GM23248 (cell line): ENCODE measurements around the gene NRSN2. TPM values are rescaled to one million over a fixed set of nuclear protein-coding genes. Genes with fewer than 3 reads are reported as not detected.

ENCODE experiments used
- DNase-seq: peaks from one replicate; pipeline ENCODE4 v3.0.0-alpha.2; 2015
- H2AFZ ChIP-seq: fragments of 200-600 bp; sonication (generic); 2 replicates; pipeline ENCODE4 v1.6.1; 2016; ENCODE audit warnings: antibody characterized with exemption
- H3F3A ChIP-seq: fragments of 200-600 bp; sonication (generic); 2 replicates; pipeline ENCODE4 v1.6.1; 2016; ENCODE audit warnings: mild to moderate bottlenecking, antibody characterized with exemption, mixed run types; ENCODE audit not compliant: insufficient read depth
- H3K27ac ChIP-seq: fragments of 200-600 bp; sonication (generic); 2 replicates; pipeline ENCODE4 v1.5.1; 2016; ENCODE audit warnings: mild to moderate bottlenecking
- H3K27me3 ChIP-seq: fragments of 200-600 bp; sonication (generic); replicated peaks from 2 replicates; pipeline ENCODE4 v1.6.1; 2016; ENCODE audit warnings: mild to moderate bottlenecking; ENCODE audit not compliant: insufficient read depth
- H3K36me3 ChIP-seq: fragments of 200-600 bp; sonication (generic); 2 replicates; pipeline ENCODE4 v1.6.1; 2016; ENCODE audit warnings: low read depth, mild to moderate bottlenecking
- H3K4me1 ChIP-seq: fragments of 200-600 bp; sonication (generic); 2 replicates; pipeline ENCODE4 v1.6.1; 2016; ENCODE audit warnings: mild to moderate bottlenecking; ENCODE audit not compliant: insufficient read depth
- H3K4me2 ChIP-seq: fragments of 200-600 bp; sonication (generic); one replicate; pipeline ENCODE4 v1.6.1; 2016; ENCODE audit warnings: mild to moderate bottlenecking; ENCODE audit not compliant: unreplicated experiment
- H3K4me3 ChIP-seq: fragments of 200-600 bp; sonication (generic); 2 replicates; pipeline ENCODE4 v1.5.1; 2016; ENCODE audit warnings: mild to moderate bottlenecking
- H3K79me2 ChIP-seq: fragments of 200-600 bp; sonication (generic); 2 replicates; pipeline ENCODE4 v1.6.1; 2016; ENCODE audit warnings: mild to moderate bottlenecking; ENCODE audit not compliant: insufficient read depth
- H3K9ac ChIP-seq: fragments of 200-600 bp; sonication (generic); 2 replicates; pipeline ENCODE4 v1.6.1; 2016; ENCODE audit warnings: mild to moderate bottlenecking
- H3K9me2 ChIP-seq: fragments of 200-600 bp; sonication (generic); 2 replicates; pipeline ENCODE4 v1.6.1; 2016; ENCODE audit warnings: mixed run types, mild to moderate bottlenecking, moderate library complexity; ENCODE audit not compliant: insufficient read depth
- H3K9me3 ChIP-seq: fragments of 200-600 bp; sonication (generic); one replicate; pipeline ENCODE4 v1.6.1; 2017; ENCODE audit warnings: low read depth
- H4K20me1 ChIP-seq: fragments of 200-600 bp; sonication (generic); 2 replicates; pipeline ENCODE4 v1.6.0; 2016; ENCODE audit not compliant: insufficient read depth
- EZH2 ChIP-seq: fragments of 200-600 bp; sonication (generic); IDR thresholded peaks from 2 replicates; pipeline ENCODE4 v1.6.1; 2018; ENCODE audit warnings: antibody characterized with exemption, mild to moderate bottlenecking; ENCODE audit not compliant: insufficient read depth, poor library complexity, severe bottlenecking
- EZH2phosphoT487 ChIP-seq: fragments of 200-600 bp; sonication (generic); IDR thresholded peaks from 2 replicates; pipeline ENCODE4 v1.6.1; 2018; ENCODE audit warnings: antibody characterized with exemption, moderate library complexity, mild to moderate bottlenecking, low read depth; ENCODE audit not compliant: insufficient read depth
- WGBS, 2 experiments: methylation state at CpG; one replicate each; pipeline ENCODE4 v1.1.6; 2015 to 2017; ENCODE audit warnings: low lambda C conversion rate in 2 of 2, low coverage in 1 of 2; ENCODE audit errors: missing lambda C conversion rate in 2 of 2; 5-methylcytosine and 5-hydroxymethylcytosine counted together
- in situ Hi-C: fragments of 300-500 bp; cut with MboI; formaldehyde crosslinking; loops from 2 replicates; pipeline ENCODE4 v1.15.0; 2020
- polyA plus RNA-seq: library from polyadenylated mRNA; unstranded; fragments of >200 nt; fragmentation: Nextera tagmentation; extraction: Ambion mirVana; gene quantifications from 2 replicates; pipeline ENCODE4 v1.2.1, GENCODE V29; 2016
- total RNA-seq: library from RNA; depleted of rRNA; stranded (reverse); fragments of >200 nt; shearing (Covaris generic); gene quantifications from 2 replicates; pipeline ENCODE4 v1.2.3, GENCODE V29; 2014

The NRSN2 gene
- total and polyA plus RNA-seq, 2 experiments from 2014 or later: 76.7 to 76.8 TPM

DNA sequence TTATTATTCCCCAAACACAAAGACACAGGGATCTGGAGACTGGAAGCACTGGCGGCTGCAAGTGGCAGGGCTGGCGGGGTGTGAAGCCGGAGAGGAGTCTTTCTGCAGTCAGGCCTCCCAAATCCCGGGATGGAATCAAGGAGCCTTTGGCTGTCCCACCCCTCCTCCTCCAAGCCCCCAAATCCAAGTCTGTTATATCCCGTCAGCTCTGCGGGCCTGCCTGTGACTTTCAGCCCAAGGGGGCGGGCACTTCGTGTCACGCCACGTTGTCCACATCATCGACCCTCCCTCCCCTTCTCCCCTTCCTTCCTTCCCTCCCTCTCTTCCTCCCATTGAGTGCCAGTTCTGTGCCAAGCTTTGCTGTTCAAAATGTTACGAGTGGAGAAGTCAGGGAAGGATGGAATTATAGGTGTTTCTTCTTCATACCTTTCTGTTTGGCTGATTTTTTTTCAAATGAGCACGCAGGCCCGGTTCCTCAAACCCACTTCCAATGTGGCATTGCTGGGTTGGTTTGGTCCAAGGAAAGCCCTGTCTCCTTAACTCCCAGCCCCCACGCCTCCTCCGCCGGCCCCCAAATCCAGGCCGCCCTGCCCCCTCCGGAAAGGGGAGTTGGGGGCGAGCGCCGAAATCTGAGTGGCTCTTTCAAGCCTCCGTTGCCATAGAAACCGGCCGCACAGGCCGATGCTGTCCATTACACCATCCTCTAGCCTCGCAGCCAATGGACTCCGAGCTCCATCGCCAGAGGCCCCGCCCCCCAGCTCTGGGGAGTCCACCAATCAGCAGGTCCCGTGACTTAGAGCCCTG, 36.9 kb upstream of the NRSN2 start:
- TF ChIP-seq EZH2 (no peak), EZH2phosphoT487 (no peak)
- in situ Hi-C loops: no loop called here
- Histone ChIP-seq H3K4me3 (peak overlapping the region; percentile 72), H3K27ac (peak overlapping the region; percentile 96), H3K9me2 (no peaks in the 10 kb centered on the region), H4K20me1 (no peaks in the 10 kb centered on the region), H3K79me2 (no peaks in the 10 kb centered on the region), H3K4me2 (peak overlapping the region; percentile 87), H3K36me3 (no peaks in the 10 kb centered on the region), H3K27me3 (no peaks in the 10 kb centered on the region), H3K9me3 (no peaks in the 10 kb centered on the region), H3F3A (peaks cover 17% of the 10 kb centered on the region; the same call in 1 of the 2 replicates), H2AFZ (peak overlapping the region; percentile 89), H3K9ac (peak overlapping the region; percentile 89), H3K4me1 (peaks cover 23% of the 10 kb centered on the region)
- 2% methylated on average over 20 to 30 of the region's 31 CpGs for WGBS, 2 experiments
- DNase-seq: peak; percentile 100

DNA sequence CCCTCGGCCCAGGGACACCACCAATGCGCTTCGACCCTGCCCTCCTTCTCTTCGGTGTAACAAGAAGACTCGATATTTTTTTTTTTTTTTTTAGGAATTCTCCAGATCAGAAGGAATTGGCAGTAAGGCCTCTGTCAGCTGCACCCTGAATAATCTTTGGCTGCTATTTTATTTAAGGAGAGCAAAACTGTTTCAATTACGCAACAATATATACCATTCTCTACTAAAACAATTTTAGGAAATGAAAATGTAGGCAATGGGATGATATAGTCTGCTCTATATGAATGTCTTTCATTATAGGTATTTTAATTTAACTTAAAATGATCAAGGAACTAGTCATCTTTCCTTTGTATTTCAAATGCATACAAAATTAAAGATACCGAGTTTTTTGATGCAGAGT, 36.3 kb upstream of the NRSN2 start:
- in situ Hi-C loops: no loop called here
- H4K20me1 ChIP-seq: no peaks in the 10 kb centered on the region
- no peaks in the 10 kb centered on the region for H3K9me2 ChIP-seq
- H3K9me3 ChIP-seq: no peaks in the 10 kb centered on the region
- no peak for TF ChIP-seq EZH2phosphoT487
- TF ChIP-seq EZH2: no peak
- H3K4me1 ChIP-seq: peaks cover 23% of the 10 kb centered on the region
- H2AFZ ChIP-seq: peak overlapping the region; percentile 49
- peaks cover 17% of the 10 kb centered on the region; the same call in 1 of the 2 replicates for H3F3A ChIP-seq
- peak overlapping the region; percentile 96 for H3K27ac ChIP-seq
- peak overlapping the region; percentile 39 for H3K9ac ChIP-seq
- peak overlapping the region; percentile 41; the same call in 1 of the 2 replicates for H3K4me3 ChIP-seq
- WGBS, 2 experiments: 4% methylated on average over 7 of the region's 7 CpGs
- peak overlapping the region; percentile 87 for H3K4me2 ChIP-seq
- no peaks in the 10 kb centered on the region for H3K36me3 ChIP-seq
- H3K79me2 ChIP-seq: no peaks in the 10 kb centered on the region
- DNase-seq: no peak
- H3K27me3 ChIP-seq: no peaks in the 10 kb centered on the region

DNA sequence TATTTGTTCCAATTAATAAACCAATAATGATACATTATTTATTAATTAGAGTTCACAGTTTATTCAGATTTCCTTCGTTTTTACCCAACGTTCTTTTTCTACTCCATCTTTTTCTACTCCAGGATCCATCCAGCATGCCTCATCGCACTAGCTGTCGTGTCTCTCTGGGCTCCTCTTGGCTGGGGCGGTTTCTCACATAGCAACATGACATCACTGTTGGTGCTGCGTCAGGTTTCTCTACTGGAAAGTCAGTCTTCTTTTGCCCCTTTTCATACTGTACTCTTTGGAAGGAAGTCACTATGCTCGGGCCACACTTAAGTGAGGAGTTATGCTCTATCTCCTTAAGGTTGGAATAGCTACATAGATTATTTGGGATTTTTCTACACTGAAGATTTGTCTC, 35.3 kb upstream of the NRSN2 start:
- no peak for DNase-seq
- Histone ChIP-seq H3K4me1 (peaks cover 31% of the 10 kb centered on the region), H3K36me3 (no peaks in the 10 kb centered on the region), H4K20me1 (no peaks in the 10 kb centered on the region), H3K9me3 (no peaks in the 10 kb centered on the region), H3K4me3 (no peak overlapping the region), H3K9ac (no peak overlapping the region), H3F3A (peaks cover 21% of the 10 kb centered on the region; the same call in 1 of the 2 replicates), H3K79me2 (no peaks in the 10 kb centered on the region), H3K4me2 (no peak overlapping the region), H2AFZ (no peak overlapping the region), H3K9me2 (no peaks in the 10 kb centered on the region), H3K27ac (no peak overlapping the region), H3K27me3 (no peaks in the 10 kb centered on the region)
- in situ Hi-C loops: no loop called here
- no peak for TF ChIP-seq EZH2phosphoT487
- no peak for TF ChIP-seq EZH2
- 70 to 76% methylated on average over 7 of the region's 7 CpGs for WGBS, 2 experiments

DNA sequence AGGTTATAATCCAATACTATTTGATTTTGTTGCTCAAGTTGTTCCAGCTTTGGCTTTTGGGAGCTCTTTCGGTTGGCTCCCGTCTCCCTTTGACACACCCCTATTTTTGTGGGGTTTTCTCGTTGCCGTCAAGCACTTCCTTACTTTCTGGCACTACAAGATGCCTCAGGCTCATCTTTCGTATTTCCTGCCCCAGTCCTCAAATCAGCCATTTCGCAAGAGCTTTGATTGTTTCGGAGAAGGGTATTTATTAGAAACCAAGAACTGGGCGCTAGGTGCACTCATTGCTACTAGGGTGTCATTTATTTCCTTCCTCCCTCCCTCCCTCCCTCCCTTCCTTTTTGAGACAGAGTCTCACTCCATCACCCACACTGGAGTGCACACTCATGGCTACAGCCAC, 34.8 kb upstream of the NRSN2 start:
- H3K4me2 ChIP-seq: no peak overlapping the region
- peaks cover 21% of the 10 kb centered on the region; the same call in 1 of the 2 replicates for H3F3A ChIP-seq
- no peaks in the 10 kb centered on the region for H3K79me2 ChIP-seq
- TF ChIP-seq EZH2phosphoT487 (no peak), EZH2 (no peak)
- H3K4me1 ChIP-seq: peaks cover 32% of the 10 kb centered on the region
- H3K9me3 ChIP-seq: no peaks in the 10 kb centered on the region
- H2AFZ ChIP-seq: no peak overlapping the region
- no peak overlapping the region for H3K4me3 ChIP-seq
- H3K36me3 ChIP-seq: no peaks in the 10 kb centered on the region
- no peak overlapping the region for H3K9ac ChIP-seq
- no peak for DNase-seq
- in situ Hi-C loops: no loop called here
- 94% methylated on average over 8 of the region's 8 CpGs for WGBS, 2 experiments
- H3K27me3 ChIP-seq: no peaks in the 10 kb centered on the region
- no peaks in the 10 kb centered on the region for H4K20me1 ChIP-seq
- H3K9me2 ChIP-seq: no peaks in the 10 kb centered on the region
- H3K27ac ChIP-seq: no peak overlapping the region
